GM12878 (cell line): ENCODE results near the gene BCR. TPM values are rescaled to one million over a fixed set of nuclear protein-coding genes. Genes with fewer than 3 reads are reported as not detected.

Experiments used
- ATAC-seq: fragments of 200-7000 bp; cut with Tn5 transposase; 3 replicates; pipeline ENCODE4 v1.9.1; 2020; ENCODE audit warnings: mild to moderate bottlenecking, moderate library complexity
- BruUV-seq: library from RNA; stranded (reverse); fragments of 400-500 nt; replicated peaks from 2 replicates; lab custom pipeline; 2021; lab: Mats Ljungman, UMichigan
- CTCF ChIA-PET: fragments of 300-600 bp; sonication (Branson Sonifier 250); formaldehyde crosslinking; extraction: SDS; loops from one replicate; lab custom pipeline; 2021; ENCODE audit warnings: inconsistent platforms; lab: Yijun Ruan, JAX
- POLR2A ChIA-PET: fragments of 350-600 bp; formaldehyde crosslinking; extraction: SDS; loops from one replicate; lab custom pipeline; 2021; ENCODE audit warnings: inconsistent platforms; lab: Charles Lee
- RAD21 ChIA-PET: fragments of 300-600 bp; sonication (Branson Sonifier 250); formaldehyde crosslinking; loops from one replicate; lab custom pipeline; 2023; ENCODE audit warnings: antibody characterized with exemption; ENCODE audit not compliant: unreplicated experiment; lab: Charles Lee
- SMC1A ChIA-PET: fragments of 300-600 bp; sonication (Branson Sonifier 250); formaldehyde crosslinking; loops from one replicate; lab custom pipeline; 2023; ENCODE audit not compliant: unreplicated experiment, uncharacterized antibody; lab: Charles Lee
- DNase-seq: peaks from one replicate; pipeline ENCODE4 v3.0.0-alpha.2; 2011; ENCODE audit warnings: low read depth, low spot score
- FAIRE-seq: peaks from 3 replicates; lab custom pipeline; 2011; peaks lifted over from hg19 to GRCh38; lab: Jason Lieb, UNC
- H2AFZ ChIP-seq: 2 replicates; pipeline ENCODE4 v1.6.0; 2011; ENCODE audit warnings: low read depth, low read length, control low read depth; ENCODE audit not compliant: control insufficient read depth
- H3K27ac ChIP-seq: 2 replicates; pipeline ENCODE4 v1.5.1; 2011; ENCODE audit warnings: control low read depth; ENCODE audit not compliant: control insufficient read depth, insufficient read depth
- H3K27me3 ChIP-seq, 2 experiments: replicated peaks in 1 of 2; 2 replicates each; pipeline versions ENCODE4 v1.6.0 to v1.6.1; 2011; ENCODE audit warnings: low read length in 1 of 2; ENCODE audit not compliant: control insufficient read depth in 2 of 2, insufficient read depth in 2 of 2
- H3K36me3 ChIP-seq, 2 experiments: 2 replicates each; pipeline ENCODE4 v1.5.1; 2011; ENCODE audit warnings: low read length in 1 of 2; ENCODE audit not compliant: control insufficient read depth in 2 of 2, insufficient read depth in 2 of 2
- H3K4me1 ChIP-seq: 2 replicates; pipeline ENCODE4 v1.6.1; 2011; ENCODE audit warnings: mild to moderate bottlenecking, low read length, moderate library complexity, mixed read lengths; ENCODE audit not compliant: control insufficient read depth, insufficient read depth
- H3K4me2 ChIP-seq: 2 replicates; pipeline ENCODE4 v1.6.0; 2011; ENCODE audit warnings: control low read depth; ENCODE audit not compliant: control insufficient read depth, insufficient read depth
- H3K4me3 ChIP-seq: fragments of 200-600 bp; sonication (generic); 2 replicates; pipeline ENCODE4 v1.5.1; 2016
- H3K79me2 ChIP-seq: 2 replicates; pipeline ENCODE4 v1.6.0; 2011; ENCODE audit warnings: low read length; ENCODE audit not compliant: control insufficient read depth, insufficient read depth
- H3K9ac ChIP-seq: 2 replicates; pipeline ENCODE4 v1.8.0; 2011; ENCODE audit warnings: low read length, control low read depth, mixed read lengths; ENCODE audit not compliant: control insufficient read depth, insufficient read depth
- H3K9me3 ChIP-seq: replicated peaks from 3 replicates; pipeline ENCODE4 v1.5.1; 2011; ENCODE audit warnings: mild to moderate bottlenecking, low read length; ENCODE audit not compliant: control insufficient read depth, insufficient read depth
- H4K20me1 ChIP-seq: 2 replicates; pipeline ENCODE4 v1.6.0; 2011; ENCODE audit not compliant: control insufficient read depth, insufficient read depth
- CBX3 ChIP-seq: fragments of 200-600 bp; sonication (generic); IDR thresholded peaks from 2 replicates; pipeline ENCODE4 v1.6.1; 2016; ENCODE audit warnings: low read depth, borderline replicate concordance
- CBX5 ChIP-seq: sonication (generic); IDR thresholded peaks from 2 replicates; pipeline ENCODE4 v1.6.1; 2016; ENCODE audit warnings: low read depth, moderate library complexity, mild to moderate bottlenecking, inconsistent platforms
- EGR1 ChIP-seq, 2 experiments: IDR thresholded peaks; 1 replicate in 1 of 2; 2 replicates in 1 of 2; pipeline ENCODE4 v1.6.1; 2011 to 2012; ENCODE audit warnings: low read depth in 2 of 2, low read length in 2 of 2, borderline replicate concordance in 1 of 2, mild to moderate bottlenecking in 1 of 2, moderate library complexity in 1 of 2
- ETV6 ChIP-seq, 2 experiments: fragments of 450-650 bp in 1 of 2; IDR thresholded peaks in 1 of 2; conservative IDR thresholded peaks in 1 of 2; 2 replicates each; pipeline ENCODE4 v1.6.1; 2014; ENCODE audit warnings: antibody characterized with exemption in 1 of 2, borderline replicate concordance in 1 of 2, low read depth in 1 of 2, mild to moderate bottlenecking in 1 of 2, moderate library complexity in 1 of 2
- GATAD2B ChIP-seq: fragments of 450-650 bp; conservative IDR thresholded peaks from 2 replicates; pipeline ENCODE4 v1.6.1; 2017; ENCODE audit warnings: low read depth, mild to moderate bottlenecking, moderate library complexity
- IRF4 ChIP-seq: IDR thresholded peaks from 2 replicates; pipeline ENCODE4 v1.6.1; 2011; ENCODE audit warnings: low read depth, low read length
- MXI1 ChIP-seq: fragments of 150-350 bp; IDR thresholded peaks from 2 replicates; pipeline ENCODE4 v1.6.1; 2011; ENCODE audit warnings: low read depth, mild to moderate bottlenecking, inconsistent platforms, low read length, improper control_type of control experiment
- MYB ChIP-seq: fragments of 150-350 bp; IDR thresholded peaks from 2 replicates; pipeline ENCODE4 v1.6.1; 2014; ENCODE audit warnings: mild to moderate bottlenecking, low read depth, low read length, borderline replicate concordance
- POLR2A ChIP-seq: IDR thresholded peaks from 2 replicates; pipeline ENCODE4 v1.6.1; 2011; ENCODE audit warnings: low read depth, mild to moderate bottlenecking, low read length
- POLR2AphosphoS5 ChIP-seq: IDR thresholded peaks from 2 replicates; pipeline ENCODE4 v1.6.1; 2011; ENCODE audit warnings: mild to moderate bottlenecking, low read length, inconsistent platforms
- RAD21 ChIP-seq: IDR thresholded peaks from 2 replicates; pipeline ENCODE4 v1.6.1; 2011; ENCODE audit warnings: mild to moderate bottlenecking, low read depth, low read length, moderate library complexity; ENCODE audit not compliant: insufficient read depth
- RAD51 ChIP-seq: fragments of 450-650 bp; IDR thresholded peaks from 2 replicates; pipeline ENCODE4 v1.6.1; 2016; ENCODE audit warnings: moderate library complexity, mild to moderate bottlenecking, inconsistent platforms
- RELA ChIP-seq: fragments of 450-650 bp; IDR thresholded peaks from 2 replicates; pipeline ENCODE4 v1.8.0; 2014; ENCODE audit warnings: borderline replicate concordance; ENCODE audit not compliant: partially characterized antibody
- REST ChIP-seq: IDR thresholded peaks from 2 replicates; pipeline ENCODE4 v1.6.1; 2012; ENCODE audit warnings: mild to moderate bottlenecking, low read depth, low read length
- SPI1 ChIP-seq: IDR thresholded peaks from 2 replicates; pipeline ENCODE4 v1.6.1; 2011; ENCODE audit warnings: low read depth, mild to moderate bottlenecking, low read length, moderate library complexity, borderline replicate concordance; ENCODE audit not compliant: insufficient read depth
- SUPT20H ChIP-seq: IDR thresholded peaks from 2 replicates; pipeline ENCODE4 v1.6.1; 2011; ENCODE audit warnings: low read depth, mild to moderate bottlenecking, low read length, moderate library complexity, borderline replicate concordance; ENCODE audit not compliant: control insufficient read depth
- WGBS: methylation state at CpG from one replicate; pipeline ENCODE4 v1.1.6; 2016; ENCODE audit warnings: low lambda C conversion rate; ENCODE audit not compliant: insufficient replicate concordance, insufficient coverage; ENCODE audit errors: missing lambda C conversion rate; 5-methylcytosine and 5-hydroxymethylcytosine counted together
- in situ Hi-C: fragments of 300-500 bp; cut with MboI; formaldehyde crosslinking; loops from 9 replicates; pipeline ENCODE4 v1.14.3; 2018; ENCODE audit warnings: mixed read lengths
- intact Hi-C: fragments of 100-400 bp; cut with micrococcal nuclease; formaldehyde crosslinking; loops from one replicate; pipeline ENCODE4 v1.14.2; 2022; ENCODE audit not compliant: unreplicated experiment
- polyA plus RNA-seq, 11 experiments: library from polyadenylated mRNA; depleted of rRNA in 4 of 11; unstranded in 6 of 11; stranded (reverse) in 5 of 11; fragments of >200 nt; fragmentation: Nextera tagmentation in 4 of 11; fragmentation: Illumina TruSeq in 1 of 11; extraction: Ambion mirVana in 4 of 11; extraction: Trizol in 1 of 11; gene quantifications; 1 replicate in 1 of 11; 2 replicates in 10 of 11; pipeline versions ENCODE4 v1.2.1 to v1.2.3, GENCODE V29; 2011 to 2016; ENCODE audit warnings: inconsistent platforms in 2 of 11, missing spikeins in 2 of 11, low read depth in 1 of 11
- total RNA-seq, 4 experiments: library from RNA; depleted of rRNA in 3 of 4; stranded (reverse); fragments of >200 nt in 3 of 4; fragmentation: Illumina TruSeq in 1 of 4; extraction: Trizol in 1 of 4; gene quantifications; 2 replicates each; pipeline versions ENCODE4 v1.2.1 to v1.2.3, GENCODE V29; 2013 to 2021

The BCR gene
- total and polyA plus RNA-seq, 10 of the 15 experiments (the other 5 are each of a cell fraction or from before 2014, with no cell fraction given): 1.7 to 64.7 (median 18.4) TPM

GRCh38 chr22:23193882-23194281 lies 13.6 kb downstream of the BCR start (continued):
- TF ChIP-seq RELA (no peak), ETV6 (conservative IDR thresholded peaks at IDR 0.05 in 1 of 2, IDR thresholded peaks at IDR 0.05 in 1 of 2; ENCODE audit: borderline replicate concordance in 1 of 2, low read depth in 1 of 2) (no peak), RAD51 (no peak)

GRCh38 chr22:23196165-23196564 lies 15.9 kb downstream of the BCR start:
- ChIA-PET POLR2A (no interaction called here), CTCF (no interaction called here)

GRCh38 chr22:23197836-23198235 lies 17.5 kb downstream of the BCR start:
- no peak overlapping the region for H3K4me3 ChIP-seq
- H3K4me1 ChIP-seq: no peaks in the 10 kb centered on the region
- SMC1A ChIA-PET: interaction anchor here (1.1 kb wide), 1 partner anchor 27 kb away, joined by 3 read pairs; no protein-coding TSS in a partner anchor
- intact Hi-C loops: no loop called here
- POLR2A ChIA-PET: no interaction called here
- H3K36me3 ChIP-seq: peaks cover 0 to 17% of the 10 kb centered on the region in 2 experiments; a peak in 2 of 4 replicates
- in situ Hi-C loops: no loop called here
- H4K20me1 ChIP-seq: no peaks in the 10 kb centered on the region
- no peak overlapping the region for H3K9ac ChIP-seq
- H3K27ac ChIP-seq: no peak overlapping the region
- no peak for ATAC-seq
- CTCF ChIA-PET: no interaction called here
- no peak for FAIRE-seq
- RAD21 ChIA-PET: no interaction called here
- no TSS peak for BruUV-seq
- peaks cover 7% of the 10 kb centered on the region for H3K79me2 ChIP-seq
- no peak overlapping the region for H3K4me2 ChIP-seq
- no peaks in the 10 kb centered on the region for H3K9me3 ChIP-seq
- DNase-seq: no peak
- 87% methylated on average over 8 of the region's 8 CpGs for WGBS
- H2AFZ ChIP-seq: no peak overlapping the region
- no peaks in the 10 kb centered on the region for H3K27me3 ChIP-seq
- TF ChIP-seq RAD21 (no peak), SUPT20H (no peak), MXI1 (no peak), EGR1 (IDR thresholded peaks at IDR 0.05; ENCODE audit: borderline replicate concordance in 1 of 2, low read depth in 2 of 2, low read length in 2 of 2) (no peak), IRF4 (no peak), MYB (no peak), REST (no peak)

More at GRCh38 chr22:23196165-23196564, 15.9 kb downstream of the BCR start:
- no peak overlapping the region for H2AFZ ChIP-seq
- H3K27me3 ChIP-seq: no peaks in the 10 kb centered on the region
- FAIRE-seq: no peak
- ChIA-PET RAD21 (no interaction called here), SMC1A (no interaction called here)
- H3K9ac ChIP-seq: no peak overlapping the region
- H3K4me2 ChIP-seq: no peak overlapping the region
- no peaks in the 10 kb centered on the region for H4K20me1 ChIP-seq
- H3K9me3 ChIP-seq: no peaks in the 10 kb centered on the region
- H3K4me3 ChIP-seq: no peak overlapping the region
- no peak for DNase-seq
- H3K36me3 ChIP-seq: peaks cover 0 to 19% of the 10 kb centered on the region in 2 experiments; a peak in 3 of 4 replicates
- H3K27ac ChIP-seq: no peak overlapping the region
- 74% methylated on average over 11 of the region's 11 CpGs for WGBS
- in situ Hi-C loops (no loop called here), intact Hi-C loops (no loop called here)
- no TSS peak for BruUV-seq
- TF ChIP-seq SPI1: no peak
- TF ChIP-seq CBX3: no peak
- no peak for TF ChIP-seq GATAD2B
- no peak for TF ChIP-seq POLR2A
- TF ChIP-seq POLR2AphosphoS5: no peak
- no peak for TF ChIP-seq CBX5
- no peaks in the 10 kb centered on the region for H3K4me1 ChIP-seq
- H3K79me2 ChIP-seq: peaks cover 7% of the 10 kb centered on the region
- no peak for ATAC-seq
